Hypothalamus (tissue), 51 donors: Measurements from ENCODE around the gene EDA.

Experiments used
- DNase-seq, 51 donors: peaks; one replicate each; lab custom pipeline; 2025; lab: John Stamatoyannopoulos, UW

Gene EDA

DNA sequence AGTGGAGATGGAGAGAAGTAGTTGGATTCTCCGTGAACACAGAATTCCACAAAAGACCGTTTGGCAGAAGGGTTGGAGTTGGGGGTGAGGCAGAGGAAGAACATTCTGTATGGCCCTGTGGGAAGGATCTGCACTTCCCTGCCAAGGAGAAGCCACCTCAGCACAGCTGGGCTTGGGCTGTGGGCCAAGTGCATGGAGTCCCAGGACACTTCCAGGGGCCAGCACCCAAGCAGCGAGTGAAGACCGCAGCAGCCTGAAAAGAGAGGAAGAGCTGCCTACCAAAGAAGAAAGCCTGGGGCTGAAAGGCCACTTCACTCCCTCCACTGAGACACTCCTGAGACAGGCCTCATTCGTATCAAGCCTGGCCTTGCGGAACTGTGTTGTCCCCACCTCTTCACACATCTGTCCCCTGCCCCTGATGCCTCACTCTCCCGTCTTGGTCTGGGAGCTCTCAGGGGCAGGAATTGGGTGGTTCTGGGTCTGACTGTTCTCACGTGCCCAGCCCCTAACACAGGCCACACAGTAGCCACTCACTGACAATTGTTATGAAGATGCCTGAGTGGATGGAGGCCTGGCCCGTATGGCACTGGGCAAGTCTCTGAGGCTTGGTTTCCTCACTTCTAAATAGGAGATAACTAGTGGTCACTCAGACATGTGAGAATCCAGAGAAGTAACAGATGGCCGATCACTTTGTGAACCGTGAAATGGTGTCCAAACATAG lies 437.1 kb downstream of the EDA start:
- DNase-seq = no peak

- no peak for DNase-seq
These were observed 438.5 kb downstream of the EDA start for GRCh38 chrX:70054391-70054790.

- no peak for DNase-seq
These were observed 446.2 kb downstream of the EDA start, which contains the start of gene OTUD6A for GRCh38 chrX:70062076-70062475. Gene OTUD6A (plus strand): TSS chrX:70062457. CDS start chrX:70062525, 68 bp downstream.

GRCh38 chrX:70062961-70063550 lies 447.1 kb downstream of the EDA start:
- no peak for DNase-seq

DNA sequence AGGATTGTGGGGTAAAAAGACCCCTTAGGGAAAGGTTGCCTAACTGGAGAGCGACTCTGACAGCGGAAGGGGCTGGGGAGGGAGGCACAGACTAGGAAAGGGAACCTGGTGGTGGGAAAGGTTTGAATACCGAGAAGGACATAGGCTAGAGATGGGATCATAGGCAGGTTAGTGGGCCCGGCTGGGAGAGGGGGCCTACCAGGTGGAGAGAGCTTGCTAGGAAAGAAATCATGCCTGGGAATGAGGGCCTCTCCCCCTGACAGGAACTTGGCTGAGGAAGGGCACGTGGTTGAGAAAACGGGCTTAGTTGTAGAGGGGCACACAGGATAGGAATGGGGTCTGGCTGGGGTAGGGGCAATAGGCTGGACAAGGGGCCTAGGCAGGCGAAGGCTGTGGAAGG lies 450.7 kb downstream of the EDA start:
- DNase-seq = no peak

- DNase-seq = no peak
These were observed 463.4 kb downstream of the EDA start for GRCh38 chrX:70079297-70079696.

DNA sequence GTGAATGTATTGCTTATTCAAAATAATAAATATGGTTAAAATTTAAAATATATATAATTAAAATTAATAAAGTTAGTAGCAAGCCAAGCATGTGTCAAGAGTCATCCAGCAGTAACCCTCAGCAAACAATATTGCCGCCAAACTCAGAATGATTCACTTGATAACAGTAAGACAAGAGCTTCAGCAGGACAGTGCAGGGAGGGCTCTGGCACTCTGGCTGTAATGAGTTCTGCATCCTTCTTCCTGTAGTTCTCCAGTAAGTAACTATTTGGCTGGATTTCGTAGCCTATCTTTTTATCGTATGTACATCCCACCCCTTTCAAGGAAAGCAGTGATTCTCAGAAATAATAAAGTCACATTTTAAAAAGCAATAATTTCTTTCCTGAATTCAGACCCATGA lies 464.0 kb downstream of the EDA start:
- no peak for DNase-seq

DNA sequence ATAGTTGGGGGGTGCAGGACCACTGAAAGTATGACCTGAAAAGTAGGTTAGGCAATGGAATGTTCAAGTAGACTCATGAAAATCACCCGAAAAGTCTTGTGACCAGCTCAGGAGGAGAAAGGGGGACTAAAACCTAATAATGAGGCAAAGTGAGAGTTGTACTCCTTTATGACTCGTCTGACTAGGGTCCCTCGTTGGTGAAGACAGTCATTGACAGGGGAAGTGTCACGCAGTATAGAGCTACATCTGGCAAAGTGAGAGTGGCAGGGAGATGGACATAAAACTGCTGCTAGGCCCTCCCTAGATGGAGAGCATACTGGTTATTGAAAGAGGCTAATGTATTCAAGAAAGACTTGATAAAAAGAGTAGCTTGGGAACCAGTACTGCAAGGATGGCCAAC lies 466.8 kb downstream of the EDA start:
- no peak for DNase-seq

DNA sequence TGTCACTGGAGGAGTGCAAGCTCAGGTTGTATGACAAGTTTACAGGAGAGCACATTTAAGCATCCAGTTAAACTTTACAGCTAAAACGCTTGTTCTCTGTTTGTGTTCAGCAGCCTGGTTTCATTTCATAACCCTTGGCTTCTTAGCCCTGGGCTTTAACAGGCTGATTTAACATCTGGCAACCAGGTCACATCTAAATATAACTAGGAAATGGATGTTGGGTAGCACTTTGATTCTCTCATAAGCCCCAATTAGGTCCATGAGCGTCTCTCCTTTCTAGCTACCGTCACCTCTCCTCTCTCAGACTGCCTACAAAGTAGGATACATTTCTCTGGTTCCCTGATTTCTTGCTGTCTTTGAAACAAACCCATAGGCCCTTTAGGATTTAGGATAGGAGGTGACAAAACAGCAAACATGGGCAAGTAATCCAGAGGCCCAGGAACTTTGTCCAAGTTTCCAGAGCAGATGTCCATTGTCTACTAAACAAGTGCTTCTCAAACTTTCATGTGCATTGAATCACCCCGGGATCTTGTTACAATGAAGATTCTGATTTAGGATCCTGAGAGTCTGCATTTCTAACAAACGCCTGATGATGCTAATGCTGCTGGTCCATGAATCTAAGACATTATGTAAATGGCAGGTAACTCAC lies 468.8 kb downstream of the EDA start:
- DNase-seq = no peak

DNA sequence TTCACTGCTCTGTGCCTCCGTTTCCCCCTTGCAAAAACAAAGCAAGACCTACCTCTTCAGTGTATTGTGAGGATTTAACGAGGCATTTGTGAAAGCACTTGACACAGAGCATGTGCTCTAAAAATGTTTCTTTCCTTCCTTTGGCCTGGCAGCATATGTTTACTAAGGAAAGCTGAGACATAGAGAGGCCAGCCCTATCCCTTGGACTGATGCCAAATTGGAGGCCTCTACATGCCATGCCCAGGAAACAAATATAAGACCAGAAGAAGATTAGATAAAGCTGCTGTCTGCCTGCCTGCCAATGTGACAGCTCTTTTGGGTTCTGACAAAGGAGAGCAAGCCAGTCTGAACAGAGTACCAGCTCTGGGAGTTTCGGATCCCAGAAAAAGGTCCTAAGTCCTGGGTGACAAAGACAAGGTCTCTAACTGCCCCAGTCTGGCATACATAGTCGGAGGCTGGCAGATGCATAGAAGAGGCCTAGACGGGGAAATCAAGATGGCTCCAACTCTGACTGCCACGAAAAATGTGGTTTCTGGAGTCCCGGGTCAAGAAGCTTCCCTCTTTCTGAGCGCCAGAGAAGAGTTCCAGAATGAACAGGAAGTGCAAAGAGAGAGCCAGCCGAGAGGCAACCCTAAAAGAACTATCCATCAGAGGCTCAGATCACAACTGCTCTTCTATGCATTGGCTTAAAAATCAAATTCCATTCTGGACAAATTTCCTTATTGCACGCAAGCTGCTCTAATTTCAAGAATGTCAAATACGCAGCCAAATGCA lies 472.1 kb downstream of the EDA start:
- no peak for DNase-seq

- DNase-seq = no peak
These were observed 472.8 kb downstream of the EDA start for GRCh38 chrX:70088751-70089150.
